Testis (tissue), 2 donors: Measurements from ENCODE around the gene B3GALNT2.

Experiments
- CTCF ChIP-seq, 3 experiments: fragments of 450-650 bp in 2 of 3; fragments of 200-600 bp in 1 of 3; sonication (generic) in 1 of 3; IDR thresholded peaks; one replicate each; pipeline ENCODE4 v1.5.1; 2016 to 2019; ENCODE audit warnings: antibody characterized with exemption in 3 of 3, mild to moderate bottlenecking in 2 of 3, moderate library complexity in 1 of 3
- POLR2A ChIP-seq: fragments of 450-650 bp; IDR thresholded peaks from one replicate; pipeline ENCODE4 v1.6.1; 2017; ENCODE audit warnings: antibody characterized with exemption, mild to moderate bottlenecking, moderate library complexity

GRCh38 chr1:235494531-235494930, 9.7 kb downstream of the B3GALNT2 start:
- no peak for TF ChIP-seq CTCF (IDR thresholded peaks at IDR 0.05)
- no peak for TF ChIP-seq POLR2A
